Measurements from ENCODE around the gene APOBEC3B. TPM values are rescaled to one million over a fixed set of nuclear protein-coding genes. Genes with fewer than 3 reads are reported as not detected.

The APOBEC3B gene
- total RNA-seq, 3 donors from 2014 or later (not counting 1 experiment from before 2014, with no cell fraction given): 1.7 to 2.3 (median 2.2) TPM

GRCh38 chr22:38954414-38955043 is 27.6 kb upstream of the APOBEC3B start:
- ATAC-seq: no peak
- intact Hi-C loops (cut with micrococcal nuclease): no loop called here

GRCh38 chr22:38955250-38955905 is 26.8 kb upstream of the APOBEC3B start:
- Histone ChIP-seq H3K9me3 (ENCODE audit: control insufficient read depth, insufficient read depth, low read length) (no peaks in the 10 kb centered on the region), H3K27ac (ENCODE audit: low read length) (no peak overlapping the region), H3K36me3 (ENCODE audit: control insufficient read depth, insufficient read depth, low read length) (no peaks in the 10 kb centered on the region), H3K27me3 (ENCODE audit: control insufficient read depth, insufficient read depth, low read length) (no peaks in the 10 kb centered on the region), H3K4me1 (ENCODE audit: control insufficient read depth, insufficient read depth, low read length) (peaks cover 35% of the 10 kb centered on the region), H3K4me3 (ENCODE audit: low read length) (no peak overlapping the region)
- intact Hi-C loops (cut with micrococcal nuclease): no loop called here
- Mint-ChIP-seq H3K4me1 (peaks cover 0 to 7% of the 10 kb centered on the region in 2 donors), H3K36me3 (no peaks in the 10 kb centered on the region), H3K27me3 (ENCODE audit: low read depth in 2 of 2) (peaks cover 11 to 12% of the 10 kb centered on the region in 2 donors), H3K4me3 (no peak overlapping the region), H3K27ac (no peak overlapping the region), H3K9me3 (no peaks in the 10 kb centered on the region)
- 77% methylated on average over 5 of the region's 5 CpGs for WGBS (ENCODE audit: insufficient coverage)
- TF ChIP-seq CTCF (IDR thresholded peaks at IDR 0.05): no peak
- ATAC-seq: no peak
- no peak for DNase-seq

More at GRCh38 chr22:38954414-38955043, 27.6 kb upstream of the APOBEC3B start:
- Mint-ChIP-seq H3K27me3 (ENCODE audit: low read depth in 2 of 2) (peaks cover 12 to 15% of the 10 kb centered on the region in 2 donors), H3K9me3 (no peaks in the 10 kb centered on the region), H3K4me3 (no peak overlapping the region), H3K27ac (no peak overlapping the region), H3K4me1 (peaks cover 0 to 7% of the 10 kb centered on the region in 2 donors), H3K36me3 (no peaks in the 10 kb centered on the region)
- WGBS (ENCODE audit: insufficient coverage): 88% methylated on average over 11 of the region's 13 CpGs
- Histone ChIP-seq H3K36me3 (ENCODE audit: control insufficient read depth, insufficient read depth, low read length) (no peaks in the 10 kb centered on the region), H3K4me3 (ENCODE audit: low read length) (no peak overlapping the region), H3K9me3 (ENCODE audit: control insufficient read depth, insufficient read depth, low read length) (no peaks in the 10 kb centered on the region), H3K27me3 (ENCODE audit: control insufficient read depth, insufficient read depth, low read length) (no peaks in the 10 kb centered on the region), H3K4me1 (ENCODE audit: control insufficient read depth, insufficient read depth, low read length) (peaks cover 31% of the 10 kb centered on the region), H3K27ac (ENCODE audit: low read length) (peak overlapping the region; percentile 30)
- no peak for TF ChIP-seq CTCF (IDR thresholded peaks at IDR 0.05)
- DNase-seq: no peak

GRCh38 chr22:38955926-38956325 is 26.2 kb upstream of the APOBEC3B start:
- peaks cover 11 to 12% of the 10 kb centered on the region in 2 donors for H3K27me3 Mint-ChIP-seq (ENCODE audit: low read depth in 2 of 2)
- no peak overlapping the region for H3K27ac Mint-ChIP-seq
- ATAC-seq (no peak), DNase-seq (no peak)
- intact Hi-C loops (cut with micrococcal nuclease): no loop called here
- no peaks in the 10 kb centered on the region for H3K27me3 ChIP-seq (ENCODE audit: control insufficient read depth, insufficient read depth, low read length)
- H3K36me3 Mint-ChIP-seq: no peaks in the 10 kb centered on the region
- TF ChIP-seq CTCF (IDR thresholded peaks at IDR 0.05): no peak
- H3K9me3 Mint-ChIP-seq: no peaks in the 10 kb centered on the region
- H3K4me3 Mint-ChIP-seq: no peak overlapping the region
- peaks cover 35% of the 10 kb centered on the region for H3K4me1 ChIP-seq (ENCODE audit: control insufficient read depth, insufficient read depth, low read length)
- H3K4me1 Mint-ChIP-seq: peaks cover 0 to 7% of the 10 kb centered on the region in 2 donors
- no peaks in the 10 kb centered on the region for H3K9me3 ChIP-seq (ENCODE audit: control insufficient read depth, insufficient read depth, low read length)
- H3K36me3 ChIP-seq (ENCODE audit: control insufficient read depth, insufficient read depth, low read length): no peaks in the 10 kb centered on the region
- no peak overlapping the region for H3K4me3 ChIP-seq (ENCODE audit: low read length)
- no peak overlapping the region for H3K27ac ChIP-seq (ENCODE audit: low read length)
- WGBS (ENCODE audit: insufficient coverage): 89% methylated on average over 3 of the region's 3 CpGs

All from natural killer cell (primary cell).